HUES6 (cell line): Measurements from ENCODE around the gene C19orf47.
"Not testable (repeated sequence)": the region's sequence is repeated elsewhere in the genome, so short reads cannot be mapped to it uniquely, and the experiment has no call there.

ENCODE experiments used
- H3K27ac ChIP-seq: 2 replicates; pipeline ENCODE4 v1.7.0; 2013; ENCODE audit warnings: low read depth, mild to moderate bottlenecking, low read length, inconsistent platforms
- H3K27me3 ChIP-seq: 2 replicates; pipeline ENCODE4 v1.6.1; 2013; ENCODE audit warnings: low read length; ENCODE audit not compliant: control insufficient read depth, insufficient read depth
- H3K36me3 ChIP-seq: 2 replicates; pipeline ENCODE4 v1.6.1; 2013; ENCODE audit warnings: low read length; ENCODE audit not compliant: control insufficient read depth, insufficient read depth
- H3K4me1 ChIP-seq: 2 replicates; pipeline ENCODE4 v1.6.1; 2013; ENCODE audit warnings: low read length; ENCODE audit not compliant: control insufficient read depth, insufficient read depth
- H3K4me3 ChIP-seq: 2 replicates; pipeline ENCODE4 v1.5.1; 2013; ENCODE audit warnings: low read depth, low read length
- H3K9ac ChIP-seq: one replicate; pipeline ENCODE4 v1.6.1; 2013; ENCODE audit warnings: mild to moderate bottlenecking, low read length
- H3K9me3 ChIP-seq: 2 replicates; pipeline ENCODE4 v1.6.1; 2013; ENCODE audit warnings: low read depth, low read length; ENCODE audit not compliant: control insufficient read depth, insufficient read depth

C19orf47 gene

DNA sequence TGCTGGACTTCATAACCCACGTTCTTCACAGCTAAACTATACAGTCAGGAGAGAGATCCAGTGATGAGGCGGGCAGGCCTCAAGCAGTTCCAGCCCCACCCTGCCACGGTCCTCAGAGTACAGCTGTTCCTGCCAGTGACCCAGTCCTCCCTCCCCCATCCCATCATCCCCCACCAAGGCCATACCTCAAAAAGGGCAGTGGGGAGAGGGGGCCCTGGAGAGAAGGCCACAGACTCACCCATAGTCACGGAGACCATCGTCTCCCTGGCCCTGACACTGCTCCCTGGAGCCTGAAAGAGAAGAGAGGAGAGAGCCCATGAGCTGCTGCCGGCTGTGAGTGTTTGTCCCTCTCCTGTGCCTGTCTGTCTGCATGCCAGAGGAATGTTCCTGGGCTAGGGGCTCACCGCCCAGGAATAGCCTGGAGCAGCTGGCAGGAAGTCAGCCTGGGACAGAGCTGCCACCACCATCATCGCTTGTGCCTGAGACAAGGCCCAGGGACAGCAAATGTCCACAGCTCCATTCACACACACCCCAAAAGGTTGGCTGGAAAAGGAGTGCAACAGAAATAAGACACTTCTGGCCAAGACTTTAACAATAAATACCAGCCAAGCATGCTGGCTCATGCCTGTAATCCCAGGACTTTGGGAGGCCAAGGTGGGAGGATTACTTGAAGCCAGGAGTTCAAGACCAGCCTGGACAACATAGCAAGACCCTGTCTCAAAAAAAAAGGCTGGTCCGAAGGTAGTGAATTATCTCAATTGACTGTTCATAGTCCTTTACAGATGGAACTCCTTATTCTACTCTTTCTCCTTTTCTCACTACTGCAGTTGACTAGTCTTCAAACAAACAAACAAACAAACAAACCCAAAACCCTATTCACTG, 6.4 kb downstream of the C19orf47 start:
- no peak overlapping the region for H3K27ac ChIP-seq
- no peak overlapping the region for H3K9ac ChIP-seq
- H3K27me3 ChIP-seq, result no peaks in the 10 kb centered on the region
- H3K4me1 ChIP-seq, result no peaks in the 10 kb centered on the region
- no peak overlapping the region for H3K4me3 ChIP-seq
- no peaks in the 10 kb centered on the region for H3K9me3 ChIP-seq
- H3K36me3 ChIP-seq, result peaks cover 12% of the 10 kb centered on the region

- H3K4me1 ChIP-seq, result no peaks in the 10 kb centered on the region
- H3K36me3 ChIP-seq, result peaks cover 30% of the 10 kb centered on the region
- H3K4me3 ChIP-seq, result no peak overlapping the region
- no peaks in the 10 kb centered on the region for H3K9me3 ChIP-seq
- H3K27ac ChIP-seq, result no peak overlapping the region
- H3K9ac ChIP-seq, result no peak overlapping the region
- no peaks in the 10 kb centered on the region for H3K27me3 ChIP-seq
These were observed 9.0 kb downstream of the C19orf47 start for GRCh38 chr19:40339018-40339728.

- no peak overlapping the region for H3K9ac ChIP-seq
- H3K27me3 ChIP-seq, result no peaks in the 10 kb centered on the region
- no peak overlapping the region for H3K4me3 ChIP-seq
- H3K4me1 ChIP-seq, result no peaks in the 10 kb centered on the region
- H3K9me3 ChIP-seq, result no peaks in the 10 kb centered on the region
- no peak overlapping the region for H3K27ac ChIP-seq
- H3K36me3 ChIP-seq, result peaks cover 42% of the 10 kb centered on the region
These were observed 10.6 kb downstream of the C19orf47 start for GRCh38 chr19:40337594-40337993.

- H3K36me3 ChIP-seq, result peaks cover 46% of the 10 kb centered on the region
- H3K27me3 ChIP-seq, result no peaks in the 10 kb centered on the region
- no peaks in the 10 kb centered on the region for H3K9me3 ChIP-seq
- H3K27ac ChIP-seq, result no peak overlapping the region
- no peak overlapping the region for H3K9ac ChIP-seq
- H3K4me3 ChIP-seq, result no peak overlapping the region
- no peaks in the 10 kb centered on the region for H3K4me1 ChIP-seq
These were observed 11.1 kb downstream of the C19orf47 start for GRCh38 chr19:40337107-40337506.

DNA sequence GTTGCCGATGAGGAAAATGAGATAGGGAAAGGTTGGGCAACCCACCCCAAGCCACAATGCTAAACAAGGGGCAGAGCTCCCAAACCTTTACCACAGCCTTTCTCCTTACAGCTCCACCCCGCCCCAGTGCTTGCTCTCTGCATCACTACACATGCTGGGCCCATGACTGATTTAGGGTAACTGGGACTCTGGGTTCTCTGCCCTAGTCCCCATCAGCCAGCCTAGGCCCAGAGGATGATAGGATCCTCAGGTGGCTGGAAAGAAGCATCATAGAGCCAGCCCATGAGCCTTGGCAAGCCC, 11.6 kb downstream of the C19orf47 start:
- no peak overlapping the region for H3K27ac ChIP-seq
- H3K27me3 ChIP-seq, result no peaks in the 10 kb centered on the region

DNA sequence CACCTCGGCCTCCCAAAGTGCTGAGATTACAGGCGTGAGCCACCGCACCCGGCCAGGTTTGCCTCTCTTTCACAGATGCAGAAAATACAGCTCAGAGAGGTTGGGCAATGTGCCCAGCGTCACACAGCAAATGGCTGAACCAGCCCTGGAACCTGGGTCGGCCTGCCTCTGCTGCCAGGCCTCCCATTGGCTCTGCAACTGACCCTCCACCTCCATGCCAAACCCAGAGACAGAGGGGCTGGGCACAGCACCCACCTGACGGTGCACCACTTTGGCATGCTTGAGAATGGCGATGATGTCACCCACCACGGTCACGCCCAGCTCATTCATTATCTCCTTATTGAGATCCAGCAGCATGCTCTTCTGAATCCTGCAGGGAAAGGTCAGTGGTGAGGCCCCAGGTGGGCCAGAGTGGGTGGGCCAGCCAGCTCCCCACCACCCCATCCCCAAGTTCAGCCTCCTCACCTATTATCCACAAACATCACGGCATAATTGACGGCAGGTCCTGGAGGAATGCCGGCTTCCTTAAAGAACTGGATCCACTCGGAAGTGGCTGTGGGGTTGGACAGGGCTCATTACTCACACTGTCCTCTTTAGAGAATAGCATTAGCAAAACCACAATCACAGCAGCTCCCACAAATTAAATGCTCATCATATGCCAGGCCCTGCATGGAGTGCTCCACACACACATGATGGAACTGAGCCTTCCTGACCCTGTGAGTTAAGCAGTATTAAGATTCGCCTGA, 12.2 kb downstream of the C19orf47 start:
- Histone ChIP-seq H3K27ac (no peak overlapping the region), H3K9me3 (no peaks in the 10 kb centered on the region), H3K9ac (no peak overlapping the region), H3K4me1 (no peaks in the 10 kb centered on the region), H3K27me3 (no peaks in the 10 kb centered on the region), H3K4me3 (no peak overlapping the region), H3K36me3 (peaks cover 50% of the 10 kb centered on the region)

More for the DNA sequence above, 11.6 kb downstream of the C19orf47 start:
- Histone ChIP-seq H3K4me3 (no peak overlapping the region), H3K9me3 (no peaks in the 10 kb centered on the region), H3K36me3 (peaks cover 49% of the 10 kb centered on the region), H3K4me1 (no peaks in the 10 kb centered on the region), H3K9ac (no peak overlapping the region)

GRCh38 chr19:40335101-40335500, 13.1 kb downstream of the C19orf47 start:
- Histone ChIP-seq H3K9me3 (no peaks in the 10 kb centered on the region), H3K4me3 (no peak overlapping the region), H3K9ac (no peak overlapping the region), H3K4me1 (no peaks in the 10 kb centered on the region), H3K27ac (no peak overlapping the region), H3K27me3 (no peaks in the 10 kb centered on the region), H3K36me3 (peaks cover 56% of the 10 kb centered on the region)

GRCh38 chr19:40333083-40333482, 15.1 kb downstream of the C19orf47 start:
- not testable (repeated sequence) for H3K9me3 ChIP-seq
- H3K36me3 ChIP-seq, result peaks cover 60% of the 10 kb centered on the region

GRCh38 chr19:40332669-40333068, 15.5 kb downstream of the C19orf47 start:
- no peak overlapping the region for H3K9ac ChIP-seq
- no peak overlapping the region for H3K4me3 ChIP-seq
- H3K36me3 ChIP-seq, result peaks cover 64% of the 10 kb centered on the region
- H3K27ac ChIP-seq, result no peak overlapping the region
- H3K27me3 ChIP-seq, result no peaks in the 10 kb centered on the region
- 0 out of 2 replicates have a peak, but pooled peaks cover 3% of the 10 kb centered on the region for H3K4me1 ChIP-seq
- no peaks in the 10 kb centered on the region for H3K9me3 ChIP-seq

More at GRCh38 chr19:40333083-40333482, 15.1 kb downstream of the C19orf47 start:
- not testable (repeated sequence) for H3K27me3 ChIP-seq, H3K27ac ChIP-seq, H3K4me1 ChIP-seq, H3K9ac ChIP-seq, H3K4me3 ChIP-seq

- Histone ChIP-seq H3K4me3 (no peak overlapping the region), H3K36me3 (peaks cover 72% of the 10 kb centered on the region), H3K4me1 (0 out of 2 replicates have a peak, but pooled peaks cover 3% of the 10 kb centered on the region), H3K9me3 (no peaks in the 10 kb centered on the region), H3K27ac (no peak overlapping the region), H3K27me3 (no peaks in the 10 kb centered on the region), H3K9ac (no peak overlapping the region)
These were observed 17.1 kb downstream of the C19orf47 start for GRCh38 chr19:40331052-40331451.

DNA sequence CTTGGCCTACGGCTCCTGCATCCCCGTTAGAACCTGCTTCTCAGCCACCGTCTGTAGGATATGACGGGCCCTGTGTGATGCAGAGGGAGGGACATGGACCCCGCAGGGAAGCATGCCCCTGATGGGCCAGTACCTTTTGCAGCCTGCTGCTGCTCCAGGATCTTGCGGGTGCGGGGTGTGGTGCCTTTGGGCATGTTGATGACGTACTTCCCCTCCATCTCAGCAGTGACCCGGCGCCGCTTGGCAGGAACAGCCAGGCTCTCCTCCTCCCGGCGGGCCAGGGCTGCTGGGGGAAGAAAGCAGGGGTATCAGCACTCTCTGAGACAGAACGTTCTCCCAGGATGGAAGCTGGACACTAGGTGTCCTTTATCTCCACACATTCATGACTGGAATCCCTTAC, 22.0 kb downstream of the C19orf47 start:
- Histone ChIP-seq H3K27me3 (no peaks in the 10 kb centered on the region), H3K4me1 (0 out of 2 replicates have a peak, but pooled peaks cover 3% of the 10 kb centered on the region), H3K36me3 (peaks cover 77% of the 10 kb centered on the region), H3K9ac (no peak overlapping the region), H3K9me3 (no peaks in the 10 kb centered on the region), H3K4me3 (no peak overlapping the region), H3K27ac (no peak overlapping the region)
